ENCODE measurements around the gene PSTPIP1. TPM values are rescaled to one million over a fixed set of nuclear protein-coding genes. Genes with fewer than 3 reads are reported as not detected.
"Not testable (repeated sequence)": the region's sequence is repeated elsewhere in the genome, so short reads cannot be mapped to it uniquely, and the experiment has no call there.

The PSTPIP1 gene
- total RNA-seq, 6 donors from 2014 or later = 7.0 to 69.1 (median 20.2) TPM

- Histone ChIP-seq H3K4me3 (no peak overlapping the region), H3K36me3 (no peaks in the 10 kb centered on the region), H3K4me1 (no peaks in the 10 kb centered on the region), H3K27me3 (no peaks in the 10 kb centered on the region), H3K27ac (no peak overlapping the region), H3K9me3 (no peaks in the 10 kb centered on the region)
- DNase-seq = peak in 1 of 2 donors; percentile 24
- WGBS, 2 donors = 68 to 78% methylated on average over 9 of the region's 9 CpGs
- ATAC-seq (ENCODE audit: low FRiP score in 2 of 2) = no peak
- no peak for TF ChIP-seq EP300 (IDR thresholded peaks at IDR 0.05)
- no peak for TF ChIP-seq POLR2A (IDR thresholded peaks at IDR 0.05)
- TF ChIP-seq CTCF (IDR thresholded peaks at IDR 0.05) = no peak
- TF ChIP-seq POLR2AphosphoS5 (IDR thresholded peaks at IDR 0.05) = no peak
Observed at GRCh38 chr15:76963596-76963995, 31.3 kb upstream of the PSTPIP1 start.

GRCh38 chr15:76964157-76964556 lies 30.8 kb upstream of the PSTPIP1 start:
- no peaks in the 10 kb centered on the region for H3K9me3 ChIP-seq
- no peaks in the 10 kb centered on the region for H3K27me3 ChIP-seq
- WGBS, 2 donors = 40 to 45% methylated on average over 5 of the region's 5 CpGs
- H3K4me3 ChIP-seq = no peak overlapping the region
- H3K36me3 ChIP-seq = no peaks in the 10 kb centered on the region
- no peaks in the 10 kb centered on the region for H3K4me1 ChIP-seq
- ATAC-seq (ENCODE audit: low FRiP score in 2 of 2) = no peak
- no peak for DNase-seq
- H3K27ac ChIP-seq = no peak overlapping the region
- TF ChIP-seq POLR2AphosphoS5 (IDR thresholded peaks at IDR 0.05) (no peak), EP300 (IDR thresholded peaks at IDR 0.05) (no peak), CTCF (IDR thresholded peaks at IDR 0.05) (no peak), POLR2A (IDR thresholded peaks at IDR 0.05) (no peak)

- not testable (repeated sequence) for H3K9me3 ChIP-seq; ATAC-seq (ENCODE audit: low FRiP score in 2 of 2); H3K27ac ChIP-seq; H3K27me3 ChIP-seq; H3K36me3 ChIP-seq; H3K4me1 ChIP-seq; DNase-seq; H3K4me3 ChIP-seq
- WGBS, 2 donors = 88 to 94% methylated on average over 6 to 7 of the region's 7 CpGs
Observed at GRCh38 chr15:76966051-76966450, 28.9 kb upstream of the PSTPIP1 start.

GRCh38 chr15:76967067-76967466 lies 27.9 kb upstream of the PSTPIP1 start:
- H3K4me3 ChIP-seq = no peak overlapping the region
- no peaks in the 10 kb centered on the region for H3K36me3 ChIP-seq
- TF ChIP-seq CTCF (IDR thresholded peaks at IDR 0.05) (no peak), POLR2A (IDR thresholded peaks at IDR 0.05) (no peak), POLR2AphosphoS5 (IDR thresholded peaks at IDR 0.05) (no peak), EP300 (IDR thresholded peaks at IDR 0.05) (no peak)
- H3K27ac ChIP-seq = no peak overlapping the region
- ATAC-seq (ENCODE audit: low FRiP score in 2 of 2) (no peak), DNase-seq (no peak)
- no peaks in the 10 kb centered on the region for H3K9me3 ChIP-seq
- no peaks in the 10 kb centered on the region for H3K27me3 ChIP-seq
- no peaks in the 10 kb centered on the region for H3K4me1 ChIP-seq
- WGBS, 2 donors = 30 to 36% methylated on average over 4 of the region's 4 CpGs

- Histone ChIP-seq H3K4me3 (no peak overlapping the region), H3K27ac (no peak overlapping the region), H3K4me1 (no peaks in the 10 kb centered on the region), H3K27me3 (no peaks in the 10 kb centered on the region), H3K36me3 (no peaks in the 10 kb centered on the region), H3K9me3 (no peaks in the 10 kb centered on the region)
- 97 to 100% methylated on average over 1 of the region's 1 CpG for WGBS, 2 donors
- ATAC-seq (ENCODE audit: low FRiP score in 2 of 2) = no peak
- DNase-seq = no peak
- TF ChIP-seq POLR2AphosphoS5 (IDR thresholded peaks at IDR 0.05) = no peak
- TF ChIP-seq POLR2A (IDR thresholded peaks at IDR 0.05) = no peak
- no peak for TF ChIP-seq EP300 (IDR thresholded peaks at IDR 0.05)
- no peak for TF ChIP-seq CTCF (IDR thresholded peaks at IDR 0.05)
Observed at GRCh38 chr15:76968306-76968705, 26.6 kb upstream of the PSTPIP1 start.
